Ishikawa (cell line): Measurements from ENCODE around the gene CNOT2.

Experiments used
- CREB1 ChIP-seq: IDR thresholded peaks from 2 replicates; pipeline ENCODE4 v1.6.1; 2012; ENCODE audit warnings: low read depth
- RAD21 ChIP-seq: IDR thresholded peaks from 2 replicates; pipeline ENCODE4 v1.6.1; 2012; ENCODE audit warnings: low read depth
- REST ChIP-seq: IDR thresholded peaks from 2 replicates; pipeline ENCODE4 v1.6.1; 2012; ENCODE audit warnings: low read depth, mild to moderate bottlenecking

- TF ChIP-seq CREB1 = no peak
- TF ChIP-seq RAD21 = no peak
- no peak for TF ChIP-seq REST
Measured at GRCh38 chr12:70240673-70241072, 2.6 kb upstream of the CNOT2 start.
